ENCODE measurements around the gene CNTN4. TPM values are rescaled to one million over a fixed set of nuclear protein-coding genes. Genes with fewer than 3 reads are reported as not detected.

Gene CNTN4
- total RNA-seq, 1 donor from 2014 or later = not detected

- intact Hi-C loops (cut with micrococcal nuclease) = no loop called here
Measured at GRCh38 chr3:2579206-2579605, 480.5 kb downstream of the CNTN4 start.

- intact Hi-C loops (cut with micrococcal nuclease) = no loop called here
Measured at GRCh38 chr3:2583046-2583445, 484.4 kb downstream of the CNTN4 start.

- intact Hi-C loops (cut with micrococcal nuclease) = no loop called here
Measured at GRCh38 chr3:2589336-2589969, 490.8 kb downstream of the CNTN4 start.

GRCh38 chr3:2595486-2595885 lies 496.8 kb downstream of the CNTN4 start:
- intact Hi-C loops (cut with micrococcal nuclease) = no loop called here

- intact Hi-C loops (cut with micrococcal nuclease) = no loop called here
Measured at GRCh38 chr3:2597615-2598014, 498.9 kb downstream of the CNTN4 start.

GRCh38 chr3:2599471-2599870 lies 500.8 kb downstream of the CNTN4 start:
- intact Hi-C loops (cut with micrococcal nuclease) = no loop called here

GRCh38 chr3:2603692-2604289 lies 505.1 kb downstream of the CNTN4 start:
- intact Hi-C loops (cut with micrococcal nuclease) = no loop called here

- intact Hi-C loops (cut with micrococcal nuclease) = no loop called here
Measured at GRCh38 chr3:2614578-2614977, 515.9 kb downstream of the CNTN4 start.

- intact Hi-C loops (cut with micrococcal nuclease) = no loop called here
Measured at GRCh38 chr3:2615080-2615479, 516.4 kb downstream of the CNTN4 start.

- intact Hi-C loops (cut with micrococcal nuclease) = no loop called here
Measured at GRCh38 chr3:2623436-2623835, 524.8 kb downstream of the CNTN4 start.

- intact Hi-C loops (cut with micrococcal nuclease) = no loop called here
Measured at GRCh38 chr3:2628117-2628516, 529.5 kb downstream of the CNTN4 start.

GRCh38 chr3:2635511-2635910 lies 536.8 kb downstream of the CNTN4 start:
- intact Hi-C loops (cut with micrococcal nuclease) = no loop called here

- intact Hi-C loops (cut with micrococcal nuclease) = no loop called here
Measured at GRCh38 chr3:2643606-2644005, 544.9 kb downstream of the CNTN4 start.

- intact Hi-C loops (cut with micrococcal nuclease) = no loop called here
Measured at GRCh38 chr3:2645001-2645400, 546.3 kb downstream of the CNTN4 start.

GRCh38 chr3:2650746-2651145 lies 552.1 kb downstream of the CNTN4 start:
- intact Hi-C loops (cut with micrococcal nuclease) = no loop called here

GRCh38 chr3:2652386-2652785 lies 553.7 kb downstream of the CNTN4 start:
- intact Hi-C loops (cut with micrococcal nuclease) = no loop called here

GRCh38 chr3:2653706-2654105 lies 555.0 kb downstream of the CNTN4 start:
- intact Hi-C loops (cut with micrococcal nuclease) = no loop called here

- intact Hi-C loops (cut with micrococcal nuclease) = no loop called here
Measured at GRCh38 chr3:2655229-2655701, 556.6 kb downstream of the CNTN4 start.

- intact Hi-C loops (cut with micrococcal nuclease) = no loop called here
Measured at GRCh38 chr3:2656806-2657777, 558.4 kb downstream of the CNTN4 start.

- intact Hi-C loops (cut with micrococcal nuclease) = no loop called here
Measured at GRCh38 chr3:2657971-2658370, 559.3 kb downstream of the CNTN4 start.

GRCh38 chr3:2659896-2660295 lies 561.2 kb downstream of the CNTN4 start:
- intact Hi-C loops (cut with micrococcal nuclease) = no loop called here

- intact Hi-C loops (cut with micrococcal nuclease) = no loop called here
Measured at GRCh38 chr3:2661078-2661477, 562.4 kb downstream of the CNTN4 start.
